ENCODE results near the gene POU5F1. TPM values are rescaled to one million over a fixed set of nuclear protein-coding genes. Genes with fewer than 3 reads are reported as not detected.

POU5F1 gene
- total RNA-seq, 1 experiment from 2014 or later: not detected

DNA sequence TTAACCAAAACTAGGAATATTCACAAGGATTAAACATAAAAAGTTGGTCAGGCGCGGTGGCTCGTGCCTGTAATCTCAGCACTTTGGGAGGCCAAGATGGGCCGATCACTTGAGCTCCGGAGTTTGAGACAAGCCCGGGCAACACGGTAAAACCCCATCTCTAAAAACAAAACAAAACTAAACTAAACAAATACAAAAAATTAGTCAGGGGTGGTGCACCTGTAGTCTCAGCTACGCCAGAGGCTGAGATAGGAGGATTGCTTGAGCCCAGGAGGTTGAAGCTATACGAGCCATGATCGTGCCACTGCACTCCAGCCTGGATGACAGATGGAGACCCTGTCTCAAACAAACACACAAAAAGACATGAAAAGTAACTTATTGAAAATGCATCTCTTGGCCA is 34.8 kb downstream of the POU5F1 start:
- no TSS peak for BruUV-seq (replicated peaks)
- no peak overlapping the region for H3K4me3 ChIP-seq (ENCODE audit: low read length)
- H2AFZ ChIP-seq (ENCODE audit: low read length): no peak overlapping the region
- H3K9me3 ChIP-seq (ENCODE audit: low read length): no peaks in the 10 kb centered on the region
- H3K36me3 ChIP-seq (ENCODE audit: low read depth, low read length): no peaks in the 10 kb centered on the region
- intact Hi-C loops (cut with micrococcal nuclease): loop anchor here (2.0 kb wide), 1 partner anchor 231 kb away; no protein-coding TSS in a partner anchor
- no peak overlapping the region for H3K27ac ChIP-seq (ENCODE audit: low read length)
- H3K27me3 ChIP-seq (ENCODE audit: low read length): no peaks in the 10 kb centered on the region
- TF ChIP-seq, protein P1, sequence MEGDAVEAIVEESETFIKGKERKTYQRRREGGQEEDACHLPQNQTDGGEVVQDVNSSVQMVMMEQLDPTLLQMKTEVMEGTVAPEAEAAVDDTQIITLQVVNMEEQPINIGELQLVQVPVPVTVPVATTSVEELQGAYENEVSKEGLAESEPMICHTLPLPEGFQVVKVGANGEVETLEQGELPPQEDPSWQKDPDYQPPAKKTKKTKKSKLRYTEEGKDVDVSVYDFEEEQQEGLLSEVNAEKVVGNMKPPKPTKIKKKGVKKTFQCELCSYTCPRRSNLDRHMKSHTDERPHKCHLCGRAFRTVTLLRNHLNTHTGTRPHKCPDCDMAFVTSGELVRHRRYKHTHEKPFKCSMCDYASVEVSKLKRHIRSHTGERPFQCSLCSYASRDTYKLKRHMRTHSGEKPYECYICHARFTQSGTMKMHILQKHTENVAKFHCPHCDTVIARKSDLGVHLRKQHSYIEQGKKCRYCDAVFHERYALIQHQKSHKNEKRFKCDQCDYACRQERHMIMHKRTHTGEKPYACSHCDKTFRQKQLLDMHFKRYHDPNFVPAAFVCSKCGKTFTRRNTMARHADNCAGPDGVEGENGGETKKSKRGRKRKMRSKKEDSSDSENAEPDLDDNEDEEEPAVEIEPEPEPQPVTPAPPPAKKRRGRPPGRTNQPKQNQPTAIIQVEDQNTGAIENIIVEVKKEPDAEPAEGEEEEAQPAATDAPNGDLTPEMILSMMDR (conservative IDR thresholded peaks at IDR 0.05; ENCODE audit: low read depth, low read length): no peak
- TF ChIP-seq EZH2phosphoT487 (IDR thresholded peaks at IDR 0.05; ENCODE audit: borderline replicate concordance, low read length): no peak
- no peak for TF ChIP-seq EZH2 (IDR thresholded peaks at IDR 0.05; ENCODE audit: low read length, unreplicated experiment)
- H3K79me2 ChIP-seq (ENCODE audit: low read length): no peaks in the 10 kb centered on the region
- H3K9me2 ChIP-seq (replicated peaks; ENCODE audit: low read length): no peaks in the 10 kb centered on the region
- DNase-seq (no peak), ATAC-seq (no peak)
- no peak overlapping the region for H3K4me2 ChIP-seq (ENCODE audit: low read length)
- no peaks in the 10 kb centered on the region for H3F3A ChIP-seq (ENCODE audit: low read length, unreplicated experiment)
- no peaks in the 10 kb centered on the region for H4K20me1 ChIP-seq (ENCODE audit: low read length)
- peaks cover 4% of the 10 kb centered on the region; the same call in 1 of the 2 replicates for H3K4me1 ChIP-seq (ENCODE audit: insufficient read depth, low read length)
- CTCF ChIA-PET: no interaction called here
- no peak overlapping the region for H3K9ac ChIP-seq (ENCODE audit: low read length)
- POLR2A ChIA-PET (ENCODE audit: unreplicated experiment): no interaction called here

DNA sequence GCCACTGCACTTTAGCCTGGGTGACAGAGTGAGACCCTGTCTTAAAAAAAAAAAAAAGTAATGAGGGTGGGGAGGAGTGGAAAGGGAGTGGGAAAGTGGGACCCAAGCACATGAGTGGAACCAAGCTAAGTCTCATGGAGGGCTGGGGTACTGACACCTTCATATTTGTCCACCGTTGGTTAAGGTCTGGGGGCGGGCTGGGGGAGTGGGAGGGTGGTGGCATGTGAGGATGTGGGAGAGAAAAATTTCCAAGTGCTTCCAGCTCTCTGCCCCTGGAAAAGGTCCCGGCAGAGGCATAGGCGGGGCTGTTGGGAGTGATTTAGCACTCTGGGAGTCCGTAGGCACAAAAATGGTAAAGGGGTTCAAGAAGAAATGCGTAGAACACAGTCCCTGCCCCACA is 37.7 kb downstream of the POU5F1 start:
- POLR2A ChIA-PET (ENCODE audit: unreplicated experiment): no interaction called here

DNA sequence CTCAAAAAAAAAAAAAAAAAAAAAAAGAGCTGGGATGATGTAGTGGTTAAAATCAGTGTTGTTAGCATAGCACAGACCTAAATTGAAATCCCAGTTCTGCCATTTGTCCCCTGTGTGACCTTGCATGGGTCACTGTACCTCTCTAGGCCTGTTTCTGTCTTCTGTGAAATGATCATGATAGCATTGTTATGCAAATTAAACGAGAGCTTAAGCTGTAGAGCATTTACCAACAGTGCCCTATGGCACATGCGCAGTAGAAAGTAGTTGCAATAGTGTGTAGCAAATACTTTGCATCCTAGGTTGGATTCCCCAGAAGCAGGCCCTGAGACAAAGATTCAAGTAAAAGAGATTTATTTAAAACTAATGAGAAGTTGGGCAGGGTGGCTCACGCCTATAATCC is 38.9 kb downstream of the POU5F1 start:
- TF ChIP-seq EZH2phosphoT487 (IDR thresholded peaks at IDR 0.05; ENCODE audit: borderline replicate concordance, low read length) (no peak), EZH2 (IDR thresholded peaks at IDR 0.05; ENCODE audit: low read length, unreplicated experiment) (no peak)
- TF ChIP-seq, protein P1 (conservative IDR thresholded peaks at IDR 0.05; ENCODE audit: low read depth, low read length): no peak
- Histone ChIP-seq H4K20me1 (ENCODE audit: low read length) (no peaks in the 10 kb centered on the region), H3K4me2 (ENCODE audit: low read length) (no peak overlapping the region), H3K9ac (ENCODE audit: low read length) (no peak overlapping the region), H3K36me3 (ENCODE audit: low read depth, low read length) (no peaks in the 10 kb centered on the region), H2AFZ (ENCODE audit: low read length) (no peak overlapping the region), H3K9me2 (replicated peaks; ENCODE audit: low read length) (no peaks in the 10 kb centered on the region), H3K79me2 (ENCODE audit: low read length) (no peaks in the 10 kb centered on the region), H3K4me1 (ENCODE audit: insufficient read depth, low read length) (peaks cover 11% of the 10 kb centered on the region; the same call in 1 of the 2 replicates), H3K4me3 (ENCODE audit: low read length) (no peak overlapping the region), H3K27me3 (ENCODE audit: low read length) (no peaks in the 10 kb centered on the region), H3K9me3 (ENCODE audit: low read length) (no peaks in the 10 kb centered on the region), H3K27ac (ENCODE audit: low read length) (no peak overlapping the region), H3F3A (ENCODE audit: low read length, unreplicated experiment) (no peaks in the 10 kb centered on the region)
- ChIA-PET POLR2A (ENCODE audit: unreplicated experiment) (interaction anchor here (0.6 kb wide), 2 partner anchors 44 to 366 kb away, joined by 3 to 5 read pairs; partner anchors contain the start of gene MICB), CTCF (no interaction called here)
- DNase-seq (no peak), ATAC-seq (no peak)
- no TSS peak for BruUV-seq (replicated peaks)
- intact Hi-C loops (cut with micrococcal nuclease): no loop called here

More for the DNA sequence above, 37.7 kb downstream of the POU5F1 start:
- intact Hi-C loops (cut with micrococcal nuclease): no loop called here
- Histone ChIP-seq H3K9me2 (replicated peaks; ENCODE audit: low read length) (no peaks in the 10 kb centered on the region), H3K36me3 (ENCODE audit: low read depth, low read length) (no peaks in the 10 kb centered on the region), H3K27ac (ENCODE audit: low read length) (no peak overlapping the region), H3K27me3 (ENCODE audit: low read length) (no peaks in the 10 kb centered on the region), H3F3A (ENCODE audit: low read length, unreplicated experiment) (no peaks in the 10 kb centered on the region), H3K9ac (ENCODE audit: low read length) (no peak overlapping the region), H3K79me2 (ENCODE audit: low read length) (no peaks in the 10 kb centered on the region), H2AFZ (ENCODE audit: low read length) (no peak overlapping the region), H3K4me3 (ENCODE audit: low read length) (no peak overlapping the region), H3K4me1 (ENCODE audit: insufficient read depth, low read length) (peaks cover 11% of the 10 kb centered on the region; the same call in 1 of the 2 replicates), H3K9me3 (ENCODE audit: low read length) (no peaks in the 10 kb centered on the region), H4K20me1 (ENCODE audit: low read length) (no peaks in the 10 kb centered on the region), H3K4me2 (ENCODE audit: low read length) (no peak overlapping the region)
- no peak for DNase-seq
- BruUV-seq (replicated peaks): no TSS peak
- CTCF ChIA-PET: no interaction called here
- no peak for ATAC-seq
- no peak for TF ChIP-seq EZH2phosphoT487 (IDR thresholded peaks at IDR 0.05; ENCODE audit: borderline replicate concordance, low read length)
- TF ChIP-seq, protein P1 (conservative IDR thresholded peaks at IDR 0.05; ENCODE audit: low read depth, low read length): no peak
- TF ChIP-seq EZH2 (IDR thresholded peaks at IDR 0.05; ENCODE audit: low read length, unreplicated experiment): no peak
